ENCODE data around the gene CDC42.

- TF ChIP-seq, protein P1, sequence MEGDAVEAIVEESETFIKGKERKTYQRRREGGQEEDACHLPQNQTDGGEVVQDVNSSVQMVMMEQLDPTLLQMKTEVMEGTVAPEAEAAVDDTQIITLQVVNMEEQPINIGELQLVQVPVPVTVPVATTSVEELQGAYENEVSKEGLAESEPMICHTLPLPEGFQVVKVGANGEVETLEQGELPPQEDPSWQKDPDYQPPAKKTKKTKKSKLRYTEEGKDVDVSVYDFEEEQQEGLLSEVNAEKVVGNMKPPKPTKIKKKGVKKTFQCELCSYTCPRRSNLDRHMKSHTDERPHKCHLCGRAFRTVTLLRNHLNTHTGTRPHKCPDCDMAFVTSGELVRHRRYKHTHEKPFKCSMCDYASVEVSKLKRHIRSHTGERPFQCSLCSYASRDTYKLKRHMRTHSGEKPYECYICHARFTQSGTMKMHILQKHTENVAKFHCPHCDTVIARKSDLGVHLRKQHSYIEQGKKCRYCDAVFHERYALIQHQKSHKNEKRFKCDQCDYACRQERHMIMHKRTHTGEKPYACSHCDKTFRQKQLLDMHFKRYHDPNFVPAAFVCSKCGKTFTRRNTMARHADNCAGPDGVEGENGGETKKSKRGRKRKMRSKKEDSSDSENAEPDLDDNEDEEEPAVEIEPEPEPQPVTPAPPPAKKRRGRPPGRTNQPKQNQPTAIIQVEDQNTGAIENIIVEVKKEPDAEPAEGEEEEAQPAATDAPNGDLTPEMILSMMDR (IDR thresholded peaks at IDR 0.05; ENCODE audit: poor library complexity, severe bottlenecking) = no peak
- TF ChIP-seq EP300 (conservative IDR thresholded peaks at IDR 0.05; ENCODE audit: poor library complexity, severe bottlenecking) = no peak
- TF ChIP-seq POLR2AphosphoS5 (IDR thresholded peaks at IDR 0.05) = no peak
- no peak for TF ChIP-seq RAD21 (conservative IDR thresholded peaks at IDR 0.05)
- TF ChIP-seq TAF1 (IDR thresholded peaks at IDR 0.05; ENCODE audit: low read depth) = no peak
- no peak for TF ChIP-seq REST (IDR thresholded peaks at IDR 0.05; ENCODE audit: borderline replicate concordance)
Observed at GRCh38 chr1:22119626-22120468, 67.3 kb downstream of the CDC42 start.

Data from neural cell (in vitro differentiated cells).